Lower leg skin (tissue), 4 donors: ENCODE results near the gene PHF1. TPM values are rescaled to one million over a fixed set of nuclear protein-coding genes. Genes with fewer than 3 reads are reported as not detected.

Source experiments
- DNase-seq, 2 donors: peaks; one replicate each; pipeline ENCODE4 v3.0.0-alpha.2; 2019; ENCODE audit warnings: low spot score in 2 of 2
- H3K4me3 ChIP-seq: fragments of 200-600 bp; sonication (generic); 2 replicates; pipeline ENCODE4 v1.5.1; 2017; ENCODE audit warnings: mild to moderate bottlenecking, low read depth; ENCODE audit not compliant: poor library complexity, severe bottlenecking
- POLR2A ChIP-seq, 2 donors: fragments of 450-650 bp; IDR thresholded peaks; one replicate each; pipeline ENCODE4 v1.6.1; 2016 to 2017; ENCODE audit warnings: antibody characterized with exemption in 2 of 2, mild to moderate bottlenecking in 1 of 2, moderate library complexity in 1 of 2
- WGBS, 2 donors: methylation state at CpG; one replicate each; pipeline ENCODE4 v1.1.5; 2018; 5-methylcytosine and 5-hydroxymethylcytosine counted together
- intact Hi-C: fragments of 100-400 bp; cut with DNase I; formaldehyde crosslinking; loops from one replicate; pipeline ENCODE4 v1.15.0; 2023; ENCODE audit warnings: low total_unique reads
- total RNA-seq, 4 donors: library from RNA; depleted of rRNA; stranded (reverse); fragments of >200 nt; gene quantifications; one replicate each; pipeline ENCODE4 v1.1.0, GENCODE V29; 2016
- TF ChIP-seq, protein P1 (sequence below), 3 donors: fragments of 450-650 bp; IDR thresholded peaks; one replicate each; pipeline ENCODE4 v1.5.1; 2016; ENCODE audit warnings: antibody characterized with exemption in 3 of 3, mild to moderate bottlenecking in 3 of 3, moderate library complexity in 2 of 3

PHF1 gene
- total RNA-seq, 4 donors from 2014 or later: 40.9 to 73.0 (median 64.8) TPM

DNA sequence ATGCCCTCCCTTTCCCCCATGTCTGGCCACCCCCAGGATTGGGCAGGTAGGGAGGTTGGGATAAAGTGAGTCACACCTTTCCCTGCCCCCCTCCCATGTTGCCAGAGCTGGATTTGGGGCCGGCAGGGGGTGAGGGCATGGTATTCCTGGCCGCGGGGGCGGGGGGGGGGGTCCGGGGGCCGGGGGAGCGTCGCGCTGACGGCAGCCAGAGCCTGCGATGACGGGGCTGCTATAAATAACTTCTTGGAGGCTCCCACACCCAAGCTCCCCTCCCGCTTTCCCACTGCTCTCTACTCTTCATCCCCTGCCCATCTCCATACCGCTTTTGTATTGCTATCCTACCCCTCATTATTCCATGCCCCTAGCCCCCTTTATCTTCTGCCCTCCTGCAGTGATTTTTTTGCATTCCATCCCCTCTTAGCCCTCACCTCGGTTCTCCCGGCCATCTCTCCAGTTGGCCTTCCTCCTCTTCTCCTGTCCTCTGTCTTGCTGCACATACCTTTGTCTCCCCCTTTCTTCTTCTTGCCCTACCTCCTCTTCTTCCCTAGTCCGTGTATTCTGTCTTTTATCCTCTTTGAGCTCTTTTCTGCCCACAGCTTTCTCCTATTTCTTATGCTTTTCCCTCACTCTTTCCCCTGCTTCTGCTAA lies 22.9 kb downstream of the PHF1 start:
- 29 to 36% methylated on average over 14 to 16 of the region's 17 CpGs for WGBS, 2 donors
- no peak overlapping the region for H3K4me3 ChIP-seq
- no peak for DNase-seq
- intact Hi-C loops: loop anchor here (10.0 kb wide), 1 partner anchor 131 kb away; no protein-coding TSS in a partner anchor
- no peak for TF ChIP-seq POLR2A (IDR thresholded peaks at IDR 0.05)
- TF ChIP-seq, protein P1, sequence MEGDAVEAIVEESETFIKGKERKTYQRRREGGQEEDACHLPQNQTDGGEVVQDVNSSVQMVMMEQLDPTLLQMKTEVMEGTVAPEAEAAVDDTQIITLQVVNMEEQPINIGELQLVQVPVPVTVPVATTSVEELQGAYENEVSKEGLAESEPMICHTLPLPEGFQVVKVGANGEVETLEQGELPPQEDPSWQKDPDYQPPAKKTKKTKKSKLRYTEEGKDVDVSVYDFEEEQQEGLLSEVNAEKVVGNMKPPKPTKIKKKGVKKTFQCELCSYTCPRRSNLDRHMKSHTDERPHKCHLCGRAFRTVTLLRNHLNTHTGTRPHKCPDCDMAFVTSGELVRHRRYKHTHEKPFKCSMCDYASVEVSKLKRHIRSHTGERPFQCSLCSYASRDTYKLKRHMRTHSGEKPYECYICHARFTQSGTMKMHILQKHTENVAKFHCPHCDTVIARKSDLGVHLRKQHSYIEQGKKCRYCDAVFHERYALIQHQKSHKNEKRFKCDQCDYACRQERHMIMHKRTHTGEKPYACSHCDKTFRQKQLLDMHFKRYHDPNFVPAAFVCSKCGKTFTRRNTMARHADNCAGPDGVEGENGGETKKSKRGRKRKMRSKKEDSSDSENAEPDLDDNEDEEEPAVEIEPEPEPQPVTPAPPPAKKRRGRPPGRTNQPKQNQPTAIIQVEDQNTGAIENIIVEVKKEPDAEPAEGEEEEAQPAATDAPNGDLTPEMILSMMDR (IDR thresholded peaks at IDR 0.05): no peak

DNA sequence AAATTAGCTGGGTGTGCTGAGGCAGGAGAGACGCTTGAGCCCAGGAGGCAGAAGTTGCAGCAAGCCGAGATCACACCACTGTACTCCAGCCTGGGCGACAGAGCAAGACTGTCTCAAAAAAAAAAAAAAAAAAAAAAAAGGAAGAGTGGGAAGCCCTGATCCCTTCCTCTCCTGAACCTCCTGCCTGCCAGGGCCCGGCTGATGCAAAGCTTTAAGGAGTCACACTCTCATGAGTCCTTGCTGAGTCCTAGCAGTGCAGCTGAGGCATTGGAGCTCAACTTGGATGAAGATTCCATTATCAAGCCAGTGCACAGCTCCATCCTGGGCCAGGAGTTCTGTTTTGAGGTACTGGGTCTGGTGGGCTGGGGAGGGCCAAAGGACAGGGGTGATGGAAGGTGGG lies 24.1 kb downstream of the PHF1 start:
- no peak for DNase-seq
- 98% methylated on average over 4 of the region's 4 CpGs for WGBS, 2 donors
- no peak for TF ChIP-seq POLR2A (IDR thresholded peaks at IDR 0.05)
- TF ChIP-seq, protein P1 (IDR thresholded peaks at IDR 0.05): no peak
- intact Hi-C loops: loop anchor here (10.0 kb wide), 1 partner anchor 130 kb away; no protein-coding TSS in a partner anchor
- no peak overlapping the region for H3K4me3 ChIP-seq

DNA sequence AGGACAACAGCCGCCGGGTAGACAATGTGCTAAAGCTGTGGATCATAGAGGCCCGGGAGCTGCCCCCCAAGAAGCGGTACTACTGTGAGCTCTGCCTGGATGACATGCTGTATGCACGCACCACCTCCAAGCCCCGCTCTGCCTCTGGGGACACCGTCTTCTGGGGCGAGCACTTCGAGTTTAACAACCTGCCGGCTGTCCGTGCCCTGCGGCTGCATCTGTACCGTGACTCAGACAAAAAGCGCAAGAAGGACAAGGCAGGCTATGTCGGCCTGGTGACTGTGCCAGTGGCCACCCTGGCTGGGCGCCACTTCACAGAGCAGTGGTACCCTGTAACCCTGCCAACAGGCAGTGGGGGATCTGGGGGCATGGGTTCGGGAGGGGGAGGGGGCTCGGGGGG lies 26.9 kb downstream of the PHF1 start:
- DNase-seq: no peak
- no peak overlapping the region for H3K4me3 ChIP-seq
- no peak for TF ChIP-seq POLR2A (IDR thresholded peaks at IDR 0.05)
- TF ChIP-seq, protein P1 (IDR thresholded peaks at IDR 0.05): no peak
- intact Hi-C loops: loop anchor here (10.0 kb wide), 1 partner anchor 127 kb away; no protein-coding TSS in a partner anchor
- 93 to 95% methylated on average over 18 of the region's 18 CpGs for WGBS, 2 donors

DNA sequence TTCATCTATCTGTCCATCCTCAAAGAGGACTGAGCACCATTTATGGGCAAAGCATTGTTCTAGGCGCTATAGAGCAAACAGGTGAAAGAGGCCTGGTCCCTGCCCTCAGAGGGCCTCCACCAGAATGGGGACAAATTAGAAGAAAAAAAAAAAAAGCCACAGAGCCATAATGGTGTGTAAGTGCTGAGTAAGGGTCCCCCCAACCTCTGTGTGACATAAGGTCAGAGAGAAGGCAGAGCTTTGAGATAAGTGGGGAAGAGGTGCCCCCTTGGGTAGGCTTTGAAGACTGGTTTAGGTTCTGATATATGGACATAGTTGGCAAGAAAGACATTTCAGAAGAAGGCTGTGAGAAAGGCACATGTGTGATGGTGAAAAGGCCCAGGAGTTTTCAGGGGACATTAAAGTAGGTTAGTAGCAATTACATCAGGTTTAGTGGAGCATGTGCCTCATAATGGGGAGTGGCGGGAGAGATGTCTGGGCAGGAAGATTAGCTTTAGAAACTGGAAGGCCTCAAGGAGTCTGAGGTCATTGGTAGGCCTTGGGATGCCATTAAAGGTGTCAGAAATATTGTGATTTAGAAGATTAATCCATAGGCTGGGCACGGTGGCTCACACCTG lies 28.3 kb downstream of the PHF1 start:
- 96 to 98% methylated on average over 3 of the region's 3 CpGs for WGBS, 2 donors
- no peak for DNase-seq
- intact Hi-C loops: loop anchor here (10.0 kb wide), 1 partner anchor 126 kb away; no protein-coding TSS in a partner anchor
- TF ChIP-seq POLR2A (IDR thresholded peaks at IDR 0.05): no peak
- TF ChIP-seq, protein P1 (IDR thresholded peaks at IDR 0.05): no peak
- H3K4me3 ChIP-seq: no peak overlapping the region

DNA sequence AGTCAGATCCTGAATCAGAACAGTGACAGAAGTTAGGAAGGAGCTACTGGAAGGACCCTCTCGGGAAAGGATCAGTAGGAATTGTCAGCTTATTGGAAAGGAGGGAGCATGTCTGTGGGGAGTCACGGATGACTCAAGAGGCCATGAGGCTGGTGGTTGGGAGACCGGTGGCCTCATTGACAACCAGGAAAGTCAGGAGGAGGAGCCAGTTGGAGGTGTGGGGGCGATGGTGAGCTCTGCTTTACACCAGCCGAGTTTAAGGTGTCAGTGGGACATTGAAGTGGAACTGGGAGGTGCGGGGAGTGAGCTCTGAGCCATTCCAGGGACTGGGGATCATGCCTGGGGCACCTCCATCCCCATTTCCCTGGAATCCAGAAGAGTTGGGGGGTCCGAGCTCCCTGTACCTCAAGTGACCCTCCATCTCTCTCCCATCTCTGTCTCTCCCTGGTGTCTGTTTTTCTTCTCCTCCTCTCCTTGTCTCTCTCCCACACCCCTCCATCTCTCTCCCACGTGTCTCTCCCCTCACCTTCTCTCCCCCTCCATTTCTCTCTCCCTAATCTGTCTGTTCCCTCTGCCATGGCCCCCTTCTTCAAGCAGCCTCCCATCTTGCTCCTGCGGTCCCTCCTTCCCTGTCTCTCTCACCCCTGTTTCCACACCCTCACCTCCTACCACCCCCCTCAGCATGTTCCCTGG lies 29.3 kb downstream of the PHF1 start:
- no peak overlapping the region for H3K4me3 ChIP-seq
- intact Hi-C loops: loop anchor here (10.0 kb wide), 1 partner anchor 125 kb away; no protein-coding TSS in a partner anchor
- DNase-seq: no peak
- TF ChIP-seq POLR2A (IDR thresholded peaks at IDR 0.05): no peak
- TF ChIP-seq, protein P1 (IDR thresholded peaks at IDR 0.05): no peak
- WGBS, 2 donors: 77 to 81% methylated on average over 9 of the region's 9 CpGs
